Non-pigmented ciliary epithelial cell (primary cell): ENCODE results near the gene CCDC88A.
"Not testable (repeated sequence)": the region's sequence is repeated elsewhere in the genome, so short reads cannot be mapped to it uniquely, and the experiment has no call there.

Experiments used
- DNase-seq: peaks from one replicate; pipeline ENCODE4 v3.0.0-alpha.2; 2010; ENCODE audit warnings: low read depth

The CCDC88A gene

DNA sequence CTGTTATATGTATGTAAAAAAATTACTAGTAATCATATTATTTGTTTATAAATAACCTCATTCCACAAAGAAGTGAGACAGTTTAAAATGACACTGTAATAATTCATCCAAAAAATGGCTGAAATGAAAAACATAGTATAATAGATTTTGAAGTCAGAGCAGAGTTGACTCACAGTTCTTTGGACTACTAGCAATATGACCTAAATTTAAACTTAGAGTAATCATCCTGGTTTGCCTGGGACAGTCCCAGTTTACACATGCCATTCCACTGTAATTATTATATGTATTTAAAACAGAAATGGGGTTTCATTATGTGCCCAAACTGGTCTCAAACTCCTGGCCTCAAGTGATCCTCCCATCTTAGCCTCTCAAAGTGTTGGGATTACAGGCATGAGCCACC is 48.3 kb downstream of the CCDC88A start:
- DNase-seq, result no peak

DNA sequence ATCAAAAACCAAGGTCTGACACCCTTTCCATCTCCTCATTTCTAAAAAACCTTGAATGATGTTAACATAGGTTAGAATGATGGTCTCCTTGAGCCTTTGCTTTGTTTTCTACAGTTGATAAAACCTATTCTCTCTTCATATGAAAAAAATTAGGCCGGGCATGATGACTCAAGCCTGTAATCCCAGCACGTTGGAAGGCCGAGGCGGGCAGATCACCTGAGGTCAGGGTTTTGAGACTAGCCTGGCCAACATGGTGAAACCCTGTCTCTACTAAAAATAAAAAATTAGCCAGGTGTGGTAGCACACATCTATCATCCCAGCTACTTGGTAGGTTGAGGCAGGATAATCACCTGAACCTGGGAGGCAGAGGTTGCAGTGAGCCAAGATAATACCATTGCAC is 49.4 kb downstream of the CCDC88A start:
- DNase-seq, result no peak

DNA sequence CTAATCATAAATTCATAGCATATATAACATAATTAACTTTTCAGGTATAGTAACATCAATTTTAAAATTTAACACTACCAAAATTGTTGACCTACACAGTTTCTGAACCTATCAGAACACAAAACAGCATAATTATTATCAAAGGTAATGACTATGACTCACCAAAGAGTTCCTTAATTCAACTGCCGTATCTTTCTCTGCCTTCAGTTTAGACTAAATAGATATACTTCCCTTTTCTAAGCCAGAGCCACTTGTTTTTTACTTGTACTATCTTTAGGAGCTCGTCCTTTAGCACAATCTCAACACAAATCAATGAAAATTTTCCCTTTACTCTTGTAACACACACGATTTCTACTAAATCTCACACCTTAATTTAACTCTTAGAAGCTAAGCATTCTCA is 54.4 kb downstream of the CCDC88A start:
- no peak for DNase-seq

DNA sequence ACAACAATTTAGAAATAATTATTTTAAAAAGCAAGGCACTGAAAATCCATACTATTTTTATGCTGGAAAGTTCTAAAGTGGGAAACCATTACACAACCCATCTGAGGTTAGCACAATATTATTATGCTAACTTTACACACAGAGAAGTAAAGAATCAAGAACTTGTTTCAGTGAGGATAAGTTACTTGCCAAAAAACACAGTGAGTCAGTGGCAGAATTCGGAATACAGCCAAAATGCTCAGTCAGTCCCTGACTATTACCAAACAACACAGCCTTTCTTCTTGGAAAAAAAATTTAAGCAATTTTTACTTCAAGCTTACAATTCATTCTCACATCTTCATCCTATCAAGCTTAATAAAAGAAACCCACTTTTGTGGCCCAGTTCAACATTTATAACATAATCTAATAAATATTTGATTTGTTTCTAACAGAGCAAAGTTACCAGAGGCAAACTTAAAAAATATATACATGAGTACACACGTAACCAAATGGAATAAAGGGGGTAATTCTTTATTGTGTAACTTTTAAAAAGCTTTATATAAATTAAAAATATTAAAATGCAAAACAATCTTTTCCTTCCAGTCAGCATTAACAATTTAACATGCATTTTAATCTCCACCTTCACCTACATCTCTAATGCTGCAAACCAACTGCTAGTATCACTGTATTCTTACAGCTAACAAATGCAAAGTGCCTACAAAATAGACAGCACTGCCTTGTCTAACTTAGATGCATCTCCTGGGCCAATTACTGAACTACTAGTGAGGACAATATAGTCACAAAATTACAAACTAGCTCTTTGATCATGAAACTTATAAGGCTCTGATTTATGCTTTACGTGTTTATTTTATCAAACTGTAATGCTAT is 55.2 kb downstream of the CCDC88A start:
- peak; percentile 88 for DNase-seq

DNA sequence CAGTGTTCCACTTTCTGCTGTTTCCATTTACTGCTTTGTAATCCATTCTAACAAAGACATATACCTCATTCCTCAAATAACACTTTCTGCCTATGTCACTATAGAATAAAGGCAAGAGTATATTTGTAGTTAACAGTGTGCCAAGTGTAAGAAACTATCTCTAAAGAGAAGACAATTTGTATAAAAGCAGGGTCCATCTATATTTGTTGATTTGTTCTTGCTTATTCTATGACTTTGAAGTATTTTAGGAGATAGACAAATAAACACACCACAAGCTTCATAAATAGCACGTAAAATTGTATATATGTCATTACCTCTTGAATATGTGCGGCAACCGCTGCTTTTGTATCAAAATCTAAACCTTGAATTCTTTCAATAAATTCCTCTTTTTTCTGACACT is 56.0 kb downstream of the CCDC88A start:
- DNase-seq, result no peak

DNA sequence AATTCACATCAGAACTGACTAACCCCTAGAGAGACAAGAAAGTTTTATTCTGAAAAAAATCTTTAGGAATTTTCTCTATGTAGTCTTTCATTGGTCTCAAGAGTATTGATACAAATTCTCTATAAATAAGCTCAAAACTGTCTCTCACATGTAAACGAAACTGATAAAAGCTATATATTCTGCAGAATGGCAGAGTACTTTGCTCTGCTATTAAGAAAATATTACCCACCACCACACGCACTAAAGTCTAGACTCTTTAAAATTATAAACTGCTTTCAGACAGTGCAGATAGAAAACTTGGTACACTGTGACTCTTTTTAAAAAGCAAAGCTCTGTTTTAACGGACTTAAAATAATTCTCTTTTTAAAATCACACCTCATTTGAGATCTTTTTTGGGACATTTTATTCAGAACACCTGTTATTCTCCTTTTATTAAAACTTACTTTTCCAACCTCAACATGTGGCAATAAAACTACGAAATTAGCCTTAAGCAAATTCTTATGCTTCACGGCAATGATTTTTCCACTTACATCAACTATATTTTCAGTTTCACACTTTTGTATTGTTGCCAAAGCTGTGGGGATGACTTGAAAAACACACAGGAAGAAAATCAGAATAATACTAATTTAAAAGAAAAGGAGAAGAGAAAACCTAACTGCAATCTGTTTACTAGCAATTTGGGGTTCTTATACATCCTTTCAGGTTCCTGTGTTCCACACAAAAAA is 58.0 kb downstream of the CCDC88A start:
- DNase-seq, result no peak

DNA sequence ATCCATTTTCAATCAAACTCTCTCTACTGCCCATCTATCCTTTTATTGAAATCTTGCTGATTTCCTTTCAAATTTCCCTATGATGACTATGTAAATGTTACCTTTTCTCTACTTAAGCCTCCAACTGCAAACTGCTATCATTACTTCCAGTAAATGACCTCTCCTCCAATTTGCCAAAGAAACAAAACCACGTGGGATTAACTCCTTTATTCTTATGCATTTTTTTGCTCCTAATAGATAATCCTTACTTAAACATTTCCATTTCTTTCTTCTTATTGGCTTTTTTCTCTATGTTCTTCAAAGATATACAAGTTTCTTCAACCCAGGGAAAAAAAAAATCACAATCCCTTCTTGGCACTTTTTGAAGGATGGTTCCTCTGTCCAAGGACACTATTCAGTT is 61.2 kb downstream of the CCDC88A start:
- DNase-seq, result no peak

DNA sequence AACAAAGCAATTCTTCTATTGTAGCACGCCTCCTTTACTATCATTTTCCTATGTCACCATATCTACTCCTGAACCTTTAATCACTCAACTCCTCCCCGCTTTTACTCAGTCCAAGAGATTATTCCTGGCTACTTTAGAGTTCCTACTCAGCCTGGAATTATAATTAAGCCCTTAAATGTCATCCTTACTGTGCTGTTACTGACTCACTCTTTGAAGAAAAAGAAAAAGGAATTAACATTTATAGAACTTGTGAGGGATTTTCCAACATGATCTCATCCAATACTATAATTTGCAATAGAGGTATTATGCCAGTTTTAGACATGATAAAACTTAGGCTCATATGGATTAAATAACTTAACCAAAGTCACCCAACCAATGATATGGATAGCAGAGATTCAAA is 61.7 kb downstream of the CCDC88A start:
- no peak for DNase-seq

DNA sequence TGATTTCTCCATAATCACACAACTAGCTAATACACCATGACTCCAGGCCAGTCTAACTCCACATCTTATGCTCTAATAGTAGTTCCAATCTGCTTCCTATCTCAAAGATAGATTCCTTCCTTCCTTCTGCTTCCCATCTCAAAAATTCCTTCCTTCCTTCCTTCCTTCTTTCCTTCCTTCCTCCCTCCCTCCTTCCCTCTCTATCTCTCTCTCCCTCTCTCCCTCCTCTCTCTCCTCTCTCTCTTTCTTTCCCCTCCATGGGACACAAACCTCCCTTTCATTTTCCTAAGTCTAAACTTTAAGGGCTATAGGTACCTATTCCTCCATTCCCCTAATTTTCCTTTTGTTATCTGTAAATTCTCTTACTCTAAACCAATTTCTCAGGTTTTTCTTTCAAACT is 62.5 kb downstream of the CCDC88A start:
- DNase-seq, result no peak

DNA sequence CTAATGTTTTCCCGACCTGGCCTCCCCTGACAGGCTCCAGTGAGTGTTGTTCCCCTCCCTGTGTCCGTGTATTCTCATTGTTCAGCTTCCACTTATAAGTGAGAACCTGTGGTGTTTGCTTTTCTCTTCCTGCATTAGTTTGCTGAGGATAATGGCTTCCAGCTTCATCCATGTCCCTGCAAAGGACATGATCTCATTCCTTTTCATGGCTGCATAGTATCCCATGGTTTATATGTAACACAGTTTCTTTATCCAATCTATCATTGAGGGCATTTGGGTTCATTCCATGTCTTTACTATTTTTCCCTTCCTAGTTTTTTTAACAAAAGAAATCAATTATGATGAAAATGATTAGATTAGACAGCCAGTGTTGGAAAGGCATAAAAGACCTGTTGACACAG is 63.5 kb downstream of the CCDC88A start:
- not testable (repeated sequence) for DNase-seq

DNA sequence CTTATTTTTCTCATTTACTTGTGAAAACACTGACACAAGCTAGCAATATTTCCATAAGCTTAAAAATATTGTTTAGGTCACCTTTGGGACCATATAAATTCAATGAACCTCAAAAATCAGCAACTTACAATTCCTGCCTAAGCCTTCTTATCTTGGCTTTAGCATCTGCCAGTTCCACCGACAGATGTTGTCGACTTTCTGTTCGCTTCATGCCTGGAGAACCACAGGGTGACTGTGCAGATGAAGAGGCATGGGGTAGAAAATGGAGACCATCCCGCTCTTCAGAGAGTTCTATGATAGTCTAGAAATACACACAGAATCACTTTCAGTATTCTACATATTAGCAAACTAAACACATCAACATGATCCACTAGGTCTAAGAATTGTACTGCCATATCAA is 64.2 kb downstream of the CCDC88A start:
- DNase-seq, result no peak

DNA sequence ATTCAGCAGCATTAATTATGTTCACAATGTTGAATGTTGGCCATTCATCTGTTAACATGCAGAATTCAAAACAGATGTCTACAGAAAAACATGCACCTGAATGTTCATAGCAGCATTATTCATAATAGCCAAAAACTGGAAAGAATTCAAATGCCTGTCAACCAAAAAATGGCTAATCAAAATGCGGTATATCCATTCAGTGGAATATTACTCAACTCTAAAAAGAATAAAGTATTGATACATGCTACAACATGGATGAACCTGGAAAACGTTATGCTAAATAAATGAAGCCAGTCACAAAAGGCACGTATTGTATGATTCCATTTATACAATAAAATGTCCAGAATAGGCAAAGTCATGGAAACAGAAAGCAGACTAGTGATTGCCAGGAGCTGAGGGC is 68.0 kb downstream of the CCDC88A start:
- DNase-seq, result no peak

DNA sequence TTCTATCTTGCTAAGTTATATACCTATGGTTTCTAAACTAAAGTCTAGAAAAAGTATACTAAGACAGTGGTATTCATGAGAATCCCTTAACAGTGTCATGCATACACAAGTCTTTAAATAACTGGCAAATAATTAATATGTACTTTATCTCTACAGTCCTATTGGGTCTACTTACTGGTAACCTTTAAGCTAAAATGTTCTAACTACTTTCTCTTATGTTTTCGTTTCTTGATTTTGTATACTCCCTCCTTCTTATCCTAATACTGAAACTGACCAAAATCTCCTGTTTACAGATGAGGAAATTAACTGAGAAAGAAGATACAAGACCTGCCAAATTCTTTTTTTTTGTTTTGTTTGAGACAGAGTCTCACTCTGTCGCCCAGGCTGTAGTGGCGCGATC is 74.6 kb downstream of the CCDC88A start:
- no peak for DNase-seq

DNA sequence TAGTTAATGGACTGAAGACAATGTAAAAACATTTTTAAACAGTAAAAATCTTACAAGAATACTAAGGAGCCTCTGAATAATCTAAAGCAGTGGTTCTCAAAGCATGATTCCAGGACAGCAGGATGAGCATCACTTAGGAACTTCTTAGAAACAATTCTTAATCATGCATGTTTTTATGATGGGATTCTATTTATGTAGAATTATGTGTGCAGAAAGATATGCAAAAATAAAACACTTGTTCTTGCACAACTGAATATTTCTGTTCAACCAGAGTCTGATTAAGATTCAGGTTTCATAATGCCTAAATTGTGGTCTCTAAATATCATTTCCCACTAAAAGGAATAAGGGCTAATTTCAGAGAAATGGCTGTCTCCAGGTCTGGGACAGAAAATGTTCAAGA is 81.4 kb downstream of the CCDC88A start:
- no peak for DNase-seq

DNA sequence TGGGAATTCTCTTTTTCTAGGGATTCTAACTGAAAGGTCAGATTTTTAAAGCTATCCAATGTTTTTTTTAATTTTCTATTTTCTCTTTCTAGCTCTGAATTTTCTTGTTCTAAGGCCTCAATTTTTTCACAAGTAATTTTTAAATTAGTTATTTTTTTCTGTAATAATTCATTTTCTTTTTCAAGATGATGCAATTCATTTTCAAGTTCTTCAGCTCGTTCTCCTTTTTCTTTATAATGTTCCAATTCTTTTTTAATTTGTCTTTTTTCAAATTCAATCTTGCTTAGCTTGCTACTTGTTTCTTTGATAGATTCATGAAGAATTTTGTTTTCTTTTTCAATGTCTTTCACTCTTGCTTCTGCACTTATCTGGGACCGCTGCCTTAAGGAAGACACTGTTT is 84.9 kb downstream of the CCDC88A start:
- DNase-seq, result no peak

DNA sequence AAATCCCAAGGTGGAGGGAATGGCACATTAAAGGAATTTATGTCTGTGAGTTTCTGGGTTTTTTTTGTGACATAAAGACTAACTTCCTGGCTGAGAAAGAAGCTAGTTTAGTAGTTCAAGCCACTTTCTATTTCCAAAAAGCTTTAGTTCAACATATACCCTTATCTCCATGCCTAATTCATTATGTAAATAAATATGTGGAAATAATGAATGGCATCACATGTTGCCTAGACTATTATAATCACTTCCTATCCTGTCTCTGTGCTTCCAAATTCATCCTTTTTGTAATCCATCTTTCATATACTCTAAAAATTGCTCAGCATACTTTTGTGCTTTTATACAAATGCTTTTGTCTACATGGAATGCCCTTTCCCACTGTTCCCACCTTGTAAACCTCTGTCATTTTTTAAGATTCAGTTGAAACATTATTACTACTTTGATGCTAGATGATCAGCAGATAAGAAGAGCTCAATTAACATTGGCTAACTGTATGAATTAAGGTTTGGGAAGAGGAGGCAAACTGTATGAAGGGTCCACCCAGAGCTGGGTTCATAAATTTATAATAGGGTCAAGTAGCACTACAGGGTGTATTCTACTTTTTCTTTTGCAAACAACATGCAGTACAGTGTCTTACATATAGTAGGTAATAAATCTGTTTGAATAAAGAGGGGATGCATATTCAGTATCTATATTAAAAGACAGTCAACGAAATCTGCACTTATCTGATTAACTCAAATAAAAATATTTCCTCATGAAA is 88.9 kb downstream of the CCDC88A start:
- no peak for DNase-seq

DNA sequence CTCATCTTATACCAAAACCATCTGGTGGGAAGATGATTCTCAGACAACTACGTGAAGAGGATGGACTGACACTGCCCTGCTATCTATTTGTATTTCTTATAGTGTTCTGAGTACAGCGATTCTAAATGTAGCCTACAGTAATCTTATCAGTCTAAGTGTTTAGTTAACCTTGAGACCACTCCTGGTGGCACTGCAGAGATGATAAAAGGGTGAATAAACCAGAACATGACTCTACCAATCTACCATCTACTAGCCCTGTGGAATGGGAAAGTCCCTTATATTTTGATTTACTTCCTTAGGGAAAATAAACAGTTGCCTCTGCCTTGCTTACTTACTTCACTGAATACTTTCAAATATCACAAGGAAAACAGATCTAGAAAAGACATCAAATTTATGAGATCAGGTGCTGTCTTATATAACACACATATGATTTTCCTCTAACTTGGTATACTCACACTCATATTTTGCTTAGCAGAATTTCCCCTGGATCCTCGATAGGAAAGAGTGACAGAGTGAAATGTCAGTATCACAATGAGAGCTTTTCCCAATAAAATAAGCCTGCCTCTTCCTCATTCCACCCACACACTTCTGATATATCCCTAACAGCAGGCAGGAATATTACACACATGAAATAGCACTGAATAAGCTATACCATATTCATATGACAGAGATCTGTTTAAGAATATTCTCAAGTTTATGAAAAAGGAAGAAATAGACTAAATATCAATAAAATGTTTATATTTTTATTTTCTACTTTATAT is 92.0 kb downstream of the CCDC88A start:
- no peak for DNase-seq

DNA sequence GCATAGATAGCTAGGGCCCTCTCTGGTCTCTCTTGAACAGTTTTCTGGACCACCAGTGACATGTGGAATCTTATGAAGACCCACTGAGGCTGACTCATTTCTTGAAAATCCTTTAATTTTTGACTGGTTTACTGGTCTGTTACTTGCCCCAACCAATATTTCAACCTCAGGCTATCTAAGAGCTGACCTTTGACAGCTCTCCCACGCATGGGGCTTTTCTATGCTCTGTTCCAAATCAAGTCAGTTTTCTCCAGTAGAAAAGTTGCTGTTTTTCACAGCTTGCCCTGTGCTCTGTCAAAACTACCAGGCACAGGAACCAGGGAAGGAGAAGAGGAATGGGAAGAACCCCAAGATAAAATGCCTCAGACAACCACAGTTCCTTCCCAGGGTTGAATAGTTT is 104.7 kb downstream of the CCDC88A start:
- DNase-seq, result no peak

DNA sequence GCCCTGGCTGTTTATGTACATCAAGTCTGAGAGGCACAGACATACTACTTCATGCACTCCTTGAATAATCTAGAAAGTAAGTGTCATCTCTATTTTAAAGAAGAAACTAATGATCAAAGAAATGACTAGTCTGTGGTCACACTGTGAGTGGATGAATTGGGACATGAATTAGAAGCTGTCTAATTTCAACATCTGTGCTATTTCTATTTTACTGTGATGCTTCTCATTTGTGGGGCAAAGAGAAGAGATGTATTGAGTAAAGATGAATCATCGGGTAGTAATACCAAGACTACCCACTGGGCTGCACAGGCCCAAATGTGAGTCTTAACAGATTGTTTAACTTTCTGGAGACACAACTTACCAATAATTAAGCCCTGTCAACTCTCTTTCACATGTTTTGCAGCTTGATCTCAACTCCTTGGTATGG is 108.2 kb downstream of the CCDC88A start:
- DNase-seq, result peak; percentile 10

DNA sequence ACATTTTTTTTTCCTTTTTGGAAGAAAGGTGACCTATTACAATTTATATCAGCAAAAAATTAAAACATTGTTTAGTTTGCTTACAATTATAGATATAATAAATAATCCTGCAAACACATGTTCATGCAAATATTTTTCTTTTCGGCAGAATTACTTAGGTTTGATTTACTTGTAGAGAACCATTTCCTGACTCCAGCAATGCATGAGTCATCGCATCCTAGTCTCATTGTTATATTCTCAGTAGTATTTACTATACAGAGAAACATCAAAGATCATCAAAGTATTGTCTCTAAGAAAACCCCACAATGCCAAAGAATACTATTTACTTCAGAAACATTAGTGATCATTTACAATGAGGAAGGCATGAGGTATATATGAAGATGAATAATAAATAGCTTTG is 110.2 kb downstream of the CCDC88A start:
- DNase-seq, result peak; percentile 37

DNA sequence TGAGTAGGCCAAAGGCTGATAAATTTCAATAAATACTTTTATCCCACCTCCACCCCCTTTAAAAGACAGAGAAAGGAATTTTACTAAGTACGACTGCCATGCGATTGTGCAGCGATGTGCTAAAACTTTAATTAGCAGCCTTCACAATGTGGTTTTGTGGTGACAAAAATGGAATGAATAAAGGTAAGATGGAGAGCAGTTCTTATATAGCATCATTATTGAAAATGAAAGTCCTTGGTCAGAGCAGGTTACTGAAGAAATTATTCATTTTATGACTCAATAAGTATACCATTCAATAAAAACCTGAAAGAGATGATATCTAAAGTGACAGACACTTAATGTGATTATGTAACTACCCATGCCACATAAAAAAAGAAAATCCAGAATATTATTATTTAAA is 117.4 kb downstream of the CCDC88A start:
- DNase-seq, result no peak

DNA sequence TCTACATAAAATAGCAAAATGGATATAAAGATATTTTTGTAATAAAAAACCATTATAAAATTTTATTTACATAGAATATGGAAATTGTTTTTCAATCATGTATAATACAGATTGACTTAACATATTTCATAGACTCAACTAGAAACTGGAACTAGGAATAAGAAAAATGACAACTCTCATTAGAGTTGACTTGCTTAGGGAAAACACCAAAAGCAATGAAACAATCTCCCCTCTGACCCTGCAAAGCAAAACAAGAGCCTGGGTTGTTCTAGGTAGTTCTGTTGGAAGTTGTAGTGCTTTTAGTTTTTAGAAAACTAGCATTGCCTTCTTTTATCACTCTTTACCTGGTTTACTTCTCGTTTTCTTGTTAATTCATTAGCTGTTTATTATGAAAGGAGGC is 118.4 kb downstream of the CCDC88A start:
- no peak for DNase-seq
